Tibial artery (tissue), 4 donors: ENCODE measurements around the gene ZBTB46.

ENCODE experiments used
- DNase-seq, 2 donors: peaks; one replicate each; pipeline ENCODE4 v3.0.0-alpha.2; 2019
- H3K27ac ChIP-seq, 2 donors: fragments of 200-600 bp; sonication (generic) in 1 of 2; 1 replicate in 1 of 2; 2 replicates in 1 of 2; pipeline ENCODE4 v1.5.1; 2018 to 2019; ENCODE audit warnings: mild to moderate bottlenecking in 1 of 2
- H3K27me3 ChIP-seq, 2 donors: fragments of 200-600 bp; sonication (generic) in 1 of 2; one replicate each; pipeline versions ENCODE4 v1.5.1 to v1.6.0; 2016 to 2019
- H3K36me3 ChIP-seq, 3 donors: fragments of 200-600 bp; sonication (generic) in 2 of 3; one replicate each; pipeline ENCODE4 v1.5.1; 2016 to 2019; ENCODE audit warnings: mild to moderate bottlenecking in 2 of 3
- H3K4me1 ChIP-seq, 4 donors: fragments of 200-600 bp; sonication (generic) in 2 of 4; 1 replicate in 3 of 4; 2 replicates in 1 of 4; pipeline ENCODE4 v1.5.1; 2016 to 2019
- H3K4me3 ChIP-seq, 2 donors: fragments of 200-600 bp; sonication (generic) in 1 of 2; 1 replicate in 1 of 2; 2 replicates in 1 of 2; pipeline ENCODE4 v1.5.1; 2018 to 2019; ENCODE audit warnings: mild to moderate bottlenecking in 2 of 2
- H3K9me3 ChIP-seq, 3 donors: fragments of 200-600 bp; sonication (generic) in 1 of 3; one replicate each; pipeline ENCODE4 v1.5.1; 2016 to 2019
- CTCF ChIP-seq, 2 experiments: fragments of 200-600 bp in 1 of 2; fragments of 450-650 bp in 1 of 2; IDR thresholded peaks; one replicate each; pipeline ENCODE4 v1.5.1; 2017 to 2019; ENCODE audit warnings: antibody characterized with exemption in 2 of 2, mild to moderate bottlenecking in 1 of 2, moderate library complexity in 1 of 2
- intact Hi-C: fragments of 100-400 bp; cut with DNase I; formaldehyde crosslinking; loops from one replicate; pipeline ENCODE4 v1.15.0; 2023; ENCODE audit warnings: low total_unique reads

ZBTB46 gene

GRCh38 chr20:63787749-63788148 lies 43.3 kb downstream of the ZBTB46 start:
- Histone ChIP-seq H3K4me3 (no peak overlapping the region), H3K4me1 (no peaks in the 10 kb centered on the region), H3K36me3 (peaks cover 0 to 20% (median 9%) of the 10 kb centered on the region in 3 donors), H3K9me3 (no peaks in the 10 kb centered on the region), H3K27ac (no peak overlapping the region), H3K27me3 (no peaks in the 10 kb centered on the region)
- DNase-seq, result no peak
- no peak for TF ChIP-seq CTCF (IDR thresholded peaks at IDR 0.05)
- intact Hi-C loops, result loop anchor here (5.0 kb wide), 3 partner anchors 75 to 240 kb away; partner anchors contain the start of genes ABHD16B and SRMS

- H3K27me3 ChIP-seq, result no peaks in the 10 kb centered on the region
- DNase-seq, result no peak
- H3K27ac ChIP-seq, result no peak overlapping the region
- no peak overlapping the region for H3K4me3 ChIP-seq
- peaks cover 0 to 20% (median 9%) of the 10 kb centered on the region in 3 donors for H3K36me3 ChIP-seq
- TF ChIP-seq CTCF (IDR thresholded peaks at IDR 0.05), result no peak
- no peaks in the 10 kb centered on the region for H3K9me3 ChIP-seq
- H3K4me1 ChIP-seq, result no peaks in the 10 kb centered on the region
- intact Hi-C loops, result loop anchor here (5.0 kb wide), 3 partner anchors 75 to 240 kb away; partner anchors contain the start of genes ABHD16B and SRMS
Measured at GRCh38 chr20:63787302-63787701, 43.8 kb downstream of the ZBTB46 start.

GRCh38 chr20:63785691-63786131 lies 45.4 kb downstream of the ZBTB46 start:
- peaks cover 0 to 20% (median 9%) of the 10 kb centered on the region in 3 donors for H3K36me3 ChIP-seq
- intact Hi-C loops, result loop anchor here (5.0 kb wide), 3 partner anchors 77 to 238 kb away; partner anchors contain the start of genes ABHD16B and SRMS
- no peaks in the 10 kb centered on the region for H3K9me3 ChIP-seq
- no peak for DNase-seq
- H3K4me1 ChIP-seq, result no peaks in the 10 kb centered on the region
- no peaks in the 10 kb centered on the region for H3K27me3 ChIP-seq
- no peak overlapping the region for H3K4me3 ChIP-seq
- no peak overlapping the region for H3K27ac ChIP-seq
- TF ChIP-seq CTCF (IDR thresholded peaks at IDR 0.05), result no peak

GRCh38 chr20:63783970-63784369 lies 47.1 kb downstream of the ZBTB46 start:
- H3K27me3 ChIP-seq, result no peaks in the 10 kb centered on the region
- H3K9me3 ChIP-seq, result no peaks in the 10 kb centered on the region
- no peak overlapping the region for H3K4me3 ChIP-seq
- no peak for DNase-seq
- no peak for TF ChIP-seq CTCF (IDR thresholded peaks at IDR 0.05)
- no peak overlapping the region for H3K27ac ChIP-seq
- no peaks in the 10 kb centered on the region for H3K4me1 ChIP-seq
- peaks cover 0 to 3% (median 0%) of the 10 kb centered on the region in 3 donors for H3K36me3 ChIP-seq
- intact Hi-C loops, result no loop called here

DNA sequence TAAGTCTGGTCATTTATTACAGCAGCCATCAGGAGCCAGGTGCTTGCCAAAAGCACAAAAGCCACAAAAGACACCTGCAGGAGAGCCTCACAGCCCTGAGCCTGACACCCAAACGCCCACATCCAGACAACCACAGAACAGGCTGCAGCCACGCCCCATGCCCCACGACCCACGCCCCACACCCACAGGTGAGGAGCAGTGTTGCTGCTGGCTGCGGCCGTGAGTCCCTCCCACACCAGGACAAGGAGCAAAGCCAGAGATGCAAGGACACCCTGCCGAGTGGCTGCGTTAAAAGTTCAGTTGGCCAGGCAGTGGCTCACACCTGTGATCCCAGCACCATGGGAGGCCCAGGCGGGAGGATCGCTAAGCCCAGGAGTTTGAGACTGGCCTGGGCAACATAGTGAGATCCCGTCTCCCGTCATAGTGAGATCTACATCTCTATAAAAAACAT lies 48.5 kb downstream of the ZBTB46 start:
- Histone ChIP-seq H3K27me3 (no peaks in the 10 kb centered on the region), H3K36me3 (no peaks in the 10 kb centered on the region), H3K4me3 (no peak overlapping the region), H3K9me3 (no peaks in the 10 kb centered on the region), H3K27ac (no peak overlapping the region), H3K4me1 (no peaks in the 10 kb centered on the region)
- intact Hi-C loops, result no loop called here
- no peak for DNase-seq
- TF ChIP-seq CTCF (IDR thresholded peaks at IDR 0.05), result no peak

- intact Hi-C loops, result no loop called here
Measured at GRCh38 chr20:63782051-63782471, 49.0 kb downstream of the ZBTB46 start.

More at GRCh38 chr20:63782051-63782471, 49.0 kb downstream of the ZBTB46 start:
- Histone ChIP-seq H3K4me3 (no peak overlapping the region), H3K4me1 (no peaks in the 10 kb centered on the region), H3K9me3 (no peaks in the 10 kb centered on the region), H3K27ac (no peak overlapping the region), H3K36me3 (no peaks in the 10 kb centered on the region), H3K27me3 (no peaks in the 10 kb centered on the region)
- TF ChIP-seq CTCF (IDR thresholded peaks at IDR 0.05), result no peak
- no peak for DNase-seq
